Chondrocyte (in vitro differentiated cells): ENCODE data around the gene RASSF3. TPM values are rescaled to one million over a fixed set of nuclear protein-coding genes. Genes with fewer than 3 reads are reported as not detected.
A peak's percentile ranks its signal among the peaks of the same experiment; 100 is the strongest.

Source experiments
- DNase-seq: peaks from one replicate; pipeline ENCODE4 v3.0.0; 2021; ENCODE audit warnings: mixed read lengths, low spot score
- H3K27ac Mint-ChIP-seq: one replicate; pipeline ENCODE4 v1.8.0; 2021; ENCODE audit warnings: mild to moderate bottlenecking, moderate library complexity, mixed read lengths; ENCODE audit not compliant: unreplicated experiment
- H3K27me3 Mint-ChIP-seq: 2 replicates; pipeline ENCODE4 v1.8.0; 2021; ENCODE audit warnings: low read depth, mixed read lengths
- H3K36me3 Mint-ChIP-seq: 2 replicates; pipeline ENCODE4 v1.8.0; 2021; ENCODE audit warnings: low read depth, mixed read lengths
- H3K4me1 Mint-ChIP-seq: 2 replicates; pipeline ENCODE4 v1.8.0; 2021; ENCODE audit warnings: low read depth, mild to moderate bottlenecking, mixed read lengths
- H3K4me3 Mint-ChIP-seq: one replicate; pipeline ENCODE4 v1.8.0; 2021; ENCODE audit warnings: mild to moderate bottlenecking, moderate library complexity, mixed read lengths; ENCODE audit not compliant: unreplicated experiment
- H3K9me3 Mint-ChIP-seq: 2 replicates; pipeline ENCODE4 v1.8.0; 2021; ENCODE audit warnings: low read depth, mixed read lengths
- total RNA-seq: library from RNA; stranded (reverse); gene quantifications from 3 replicates; pipeline ENCODE4 v1.2.1, GENCODE V29; 2021
- TF ChIP-seq, protein P1 (sequence below): fragments of 200-600 bp; sonication (generic); IDR thresholded peaks from 2 replicates; pipeline ENCODE4 v1.5.0; 2021; ENCODE audit warnings: antibody characterized with exemption, mild to moderate bottlenecking, moderate library complexity

Gene RASSF3
- total RNA-seq, 1 donor from 2014 or later, result 51.1 TPM

DNA sequence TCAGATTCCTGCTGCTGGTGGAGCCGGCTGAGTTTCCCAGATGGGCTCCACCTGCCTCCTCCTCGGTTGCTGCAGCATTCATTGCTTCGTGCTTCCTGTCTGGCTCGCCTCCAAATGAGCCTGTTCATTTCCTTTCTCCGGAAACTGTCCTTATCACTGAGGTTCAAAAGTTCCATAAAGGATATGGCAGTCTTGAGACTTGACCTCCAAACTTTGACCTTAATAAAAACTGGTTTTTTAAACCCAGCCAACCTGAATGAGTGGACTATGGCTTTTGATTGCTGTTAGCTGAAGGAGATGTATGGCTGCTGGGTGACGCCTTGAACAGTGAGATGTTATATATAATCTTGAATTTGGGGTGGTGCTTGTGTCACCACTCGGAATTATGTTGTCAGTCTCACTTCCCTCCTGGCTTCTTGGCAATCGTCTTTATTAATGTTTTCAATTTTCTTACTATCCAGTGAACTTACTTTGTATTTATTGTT is 62.7 kb downstream of the RASSF3 start:
- TF ChIP-seq, protein P1, sequence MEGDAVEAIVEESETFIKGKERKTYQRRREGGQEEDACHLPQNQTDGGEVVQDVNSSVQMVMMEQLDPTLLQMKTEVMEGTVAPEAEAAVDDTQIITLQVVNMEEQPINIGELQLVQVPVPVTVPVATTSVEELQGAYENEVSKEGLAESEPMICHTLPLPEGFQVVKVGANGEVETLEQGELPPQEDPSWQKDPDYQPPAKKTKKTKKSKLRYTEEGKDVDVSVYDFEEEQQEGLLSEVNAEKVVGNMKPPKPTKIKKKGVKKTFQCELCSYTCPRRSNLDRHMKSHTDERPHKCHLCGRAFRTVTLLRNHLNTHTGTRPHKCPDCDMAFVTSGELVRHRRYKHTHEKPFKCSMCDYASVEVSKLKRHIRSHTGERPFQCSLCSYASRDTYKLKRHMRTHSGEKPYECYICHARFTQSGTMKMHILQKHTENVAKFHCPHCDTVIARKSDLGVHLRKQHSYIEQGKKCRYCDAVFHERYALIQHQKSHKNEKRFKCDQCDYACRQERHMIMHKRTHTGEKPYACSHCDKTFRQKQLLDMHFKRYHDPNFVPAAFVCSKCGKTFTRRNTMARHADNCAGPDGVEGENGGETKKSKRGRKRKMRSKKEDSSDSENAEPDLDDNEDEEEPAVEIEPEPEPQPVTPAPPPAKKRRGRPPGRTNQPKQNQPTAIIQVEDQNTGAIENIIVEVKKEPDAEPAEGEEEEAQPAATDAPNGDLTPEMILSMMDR, result no peak
- no peaks in the 10 kb centered on the region for H3K36me3 Mint-ChIP-seq
- DNase-seq, result no peak
- peak overlapping the region; percentile 67 for H3K27ac Mint-ChIP-seq
- no peaks in the 10 kb centered on the region for H3K9me3 Mint-ChIP-seq
- peaks cover 87% of the 10 kb centered on the region for H3K4me1 Mint-ChIP-seq
- no peak overlapping the region for H3K4me3 Mint-ChIP-seq
- H3K27me3 Mint-ChIP-seq, result no peaks in the 10 kb centered on the region

- Mint-ChIP-seq H3K36me3 (no peaks in the 10 kb centered on the region), H3K27me3 (no peaks in the 10 kb centered on the region), H3K9me3 (no peaks in the 10 kb centered on the region), H3K27ac (peak overlapping the region; percentile 67), H3K4me3 (no peak overlapping the region), H3K4me1 (peaks cover 88% of the 10 kb centered on the region)
- no peak for DNase-seq
- TF ChIP-seq, protein P1, result no peak
Observed at GRCh38 chr12:64673490-64674169, 63.3 kb downstream of the RASSF3 start.

- Mint-ChIP-seq H3K4me3 (no peak overlapping the region), H3K9me3 (no peaks in the 10 kb centered on the region), H3K27me3 (no peaks in the 10 kb centered on the region), H3K27ac (peak overlapping the region; percentile 67), H3K36me3 (no peaks in the 10 kb centered on the region), H3K4me1 (peaks cover 86% of the 10 kb centered on the region)
- TF ChIP-seq, protein P1, result no peak
- no peak for DNase-seq
Observed at GRCh38 chr12:64674367-64674922, 64.2 kb downstream of the RASSF3 start.

- H3K9me3 Mint-ChIP-seq, result no peaks in the 10 kb centered on the region
- TF ChIP-seq, protein P1, result no peak
- no peaks in the 10 kb centered on the region for H3K36me3 Mint-ChIP-seq
- H3K4me1 Mint-ChIP-seq, result peaks cover 86% of the 10 kb centered on the region
- H3K4me3 Mint-ChIP-seq, result peak overlapping the region; percentile 25
- peak overlapping the region; percentile 90 for H3K27ac Mint-ChIP-seq
- no peak for DNase-seq
- no peaks in the 10 kb centered on the region for H3K27me3 Mint-ChIP-seq
Observed at GRCh38 chr12:64675795-64676194, 65.5 kb downstream of the RASSF3 start.

GRCh38 chr12:64678248-64678647 is 68.0 kb downstream of the RASSF3 start:
- DNase-seq, result no peak
- H3K9me3 Mint-ChIP-seq, result no peaks in the 10 kb centered on the region
- H3K4me3 Mint-ChIP-seq, result no peak overlapping the region
- H3K36me3 Mint-ChIP-seq, result no peaks in the 10 kb centered on the region
- H3K27me3 Mint-ChIP-seq, result no peaks in the 10 kb centered on the region
- peak overlapping the region; percentile 27 for H3K27ac Mint-ChIP-seq
- TF ChIP-seq, protein P1, result peak; percentile 17
- H3K4me1 Mint-ChIP-seq, result peaks cover 86% of the 10 kb centered on the region
